Measurements from ENCODE around the gene C6orf120. TPM values are rescaled to one million over a fixed set of nuclear protein-coding genes. Genes with fewer than 3 reads are reported as not detected.

Gene C6orf120
- polyA plus RNA-seq, 1 donor (not counting 4 experiments of a cell fraction or from before 2014, with no cell fraction given), result 18.1 TPM

GRCh38 chr6:169678342-169678741 lies 23.6 kb upstream of the C6orf120 start:
- Histone ChIP-seq H3K9me1 (ENCODE audit: control insufficient read depth, extremely low read depth, insufficient read depth, low read length) (no peaks in the 10 kb centered on the region), H3K36me3 (ENCODE audit: control insufficient read depth in 2 of 2, extremely low read depth in 1 of 2, insufficient read depth in 2 of 2, low read length in 2 of 2) (peaks cover 6% of the 10 kb centered on the region in 2 experiments), H2AFZ (ENCODE audit: control insufficient read depth, low read length) (no peak overlapping the region), H3K4me1 (ENCODE audit: control insufficient read depth, extremely low read depth, insufficient read depth, low read length) (no peaks in the 10 kb centered on the region), H3K27ac (ENCODE audit: control insufficient read depth, insufficient read depth, low read length) (no peak overlapping the region), H3K9ac (ENCODE audit: control insufficient read depth, extremely low read depth, insufficient read depth, low read length) (no peak overlapping the region), H4K20me1 (ENCODE audit: control insufficient read depth, extremely low read depth, insufficient read depth, low read length) (no peaks in the 10 kb centered on the region), H3K4me3 (ENCODE audit: control insufficient read depth in 2 of 3, extremely low read depth in 1 of 3, insufficient read depth in 2 of 3, low read depth in 1 of 3, low read length in 3 of 3) (no peak overlapping the region), H3K4me2 (ENCODE audit: control insufficient read depth, extremely low read depth, insufficient read depth, low read depth, low read length) (no peak overlapping the region), H3K27me3 (ENCODE audit: control insufficient read depth, extremely low read depth, insufficient read depth, low read length) (no peaks in the 10 kb centered on the region), H3K9me3 (ENCODE audit: control insufficient read depth, low read depth, low read length) (no peaks in the 10 kb centered on the region), H3K79me2 (ENCODE audit: control insufficient read depth, insufficient read depth, low read length) (peaks cover 3% of the 10 kb centered on the region)
- TF ChIP-seq EZH2 (IDR thresholded peaks at IDR 0.05; ENCODE audit: low read length) (no peak), CTCF (optimal IDR thresholded peaks at IDR 0.05 in 1 of 3, IDR thresholded peaks at IDR 0.05 in 1 of 3, conservative IDR thresholded peaks at IDR 0.05 in 1 of 3; ENCODE audit: extremely low read depth in 1 of 3, insufficient read depth in 2 of 3, low read length in 3 of 3) (no peak)
- FAIRE-seq (no peak), DNase-seq (ENCODE audit: low read depth, low spot score) (no peak)
- dilution Hi-C loops (cut with MboI; ENCODE audit: extremely low pct_ligation_motif_present, low sequenced_read_pairs), result no loop called here

- H4K20me1 ChIP-seq (ENCODE audit: control insufficient read depth, extremely low read depth, insufficient read depth, low read length), result no peaks in the 10 kb centered on the region
- no peaks in the 10 kb centered on the region for H3K9me3 ChIP-seq (ENCODE audit: control insufficient read depth, low read depth, low read length)
- H3K9me1 ChIP-seq (ENCODE audit: control insufficient read depth, extremely low read depth, insufficient read depth, low read length), result no peaks in the 10 kb centered on the region
- H3K4me1 ChIP-seq (ENCODE audit: control insufficient read depth, extremely low read depth, insufficient read depth, low read length), result no peaks in the 10 kb centered on the region
- H3K27me3 ChIP-seq (ENCODE audit: control insufficient read depth, extremely low read depth, insufficient read depth, low read length), result no peaks in the 10 kb centered on the region
- no peak overlapping the region for H3K27ac ChIP-seq (ENCODE audit: control insufficient read depth, insufficient read depth, low read length)
- peaks cover 11% of the 10 kb centered on the region in 2 experiments for H3K36me3 ChIP-seq (ENCODE audit: control insufficient read depth in 2 of 2, extremely low read depth in 1 of 2, insufficient read depth in 2 of 2, low read length in 2 of 2)
- no peak for TF ChIP-seq EZH2 (IDR thresholded peaks at IDR 0.05; ENCODE audit: low read length)
- TF ChIP-seq CTCF (optimal IDR thresholded peaks at IDR 0.05 in 1 of 3, IDR thresholded peaks at IDR 0.05 in 1 of 3, conservative IDR thresholded peaks at IDR 0.05 in 1 of 3; ENCODE audit: extremely low read depth in 1 of 3, insufficient read depth in 2 of 3, low read length in 3 of 3), result no peak
- no peak for DNase-seq (ENCODE audit: low read depth, low spot score)
- H3K79me2 ChIP-seq (ENCODE audit: control insufficient read depth, insufficient read depth, low read length), result peaks cover 13% of the 10 kb centered on the region
- dilution Hi-C loops (cut with MboI; ENCODE audit: extremely low pct_ligation_motif_present, low sequenced_read_pairs), result no loop called here
- H2AFZ ChIP-seq (ENCODE audit: control insufficient read depth, low read length), result no peak overlapping the region
- H3K4me3 ChIP-seq (ENCODE audit: control insufficient read depth in 2 of 3, extremely low read depth in 1 of 3, insufficient read depth in 2 of 3, low read depth in 1 of 3, low read length in 3 of 3), result no peak overlapping the region
- H3K4me2 ChIP-seq (ENCODE audit: control insufficient read depth, extremely low read depth, insufficient read depth, low read depth, low read length), result no peak overlapping the region
- H3K9ac ChIP-seq (ENCODE audit: control insufficient read depth, extremely low read depth, insufficient read depth, low read length), result no peak overlapping the region
- FAIRE-seq, result no peak
These were observed 17.9 kb upstream of the C6orf120 start for GRCh38 chr6:169684056-169684455.
